ENCODE data around the gene PAPOLG. TPM values are rescaled to one million over a fixed set of nuclear protein-coding genes. Genes with fewer than 3 reads are reported as not detected.

The PAPOLG gene
- total and polyA plus RNA-seq, 9 of the 15 experiments (the other 6 are each of a cell fraction or from before 2014, with no cell fraction given), result 3.9 to 16.3 (median 10.0) TPM

- H3K79me2 ChIP-seq (ENCODE audit: control insufficient read depth, insufficient read depth, low read length), result peaks cover 37% of the 10 kb centered on the region
- POLR2A ChIA-PET, result no interaction called here
- CTCF ChIA-PET (ENCODE audit: low intra/inter-chr PET ratio), result no interaction called here
- no peak overlapping the region for H3K4me2 ChIP-seq (ENCODE audit: insufficient read depth, low read length)
- no peak overlapping the region for H3K4me3 ChIP-seq
- peaks cover 3 to 4% of the 10 kb centered on the region in 2 experiments; a peak in 3 of 5 replicates for H3K4me1 ChIP-seq (replicated peaks in 1 of 2; ENCODE audit: control insufficient read depth in 2 of 2, insufficient read depth in 2 of 2, low read length in 2 of 2)
- peaks cover 5% of the 10 kb centered on the region; the same call in 1 of the 2 replicates for H4K20me1 ChIP-seq (replicated peaks; ENCODE audit: control insufficient read depth, insufficient read depth, low read length)
- FAIRE-seq (no peak), ATAC-seq (no peak), DNase-seq (ENCODE audit: extremely low read depth in 1 of 4, low spot score in 3 of 4) (no peak)
- no peaks in the 10 kb centered on the region for H3K27me3 ChIP-seq (ENCODE audit: control insufficient read depth in 2 of 2, insufficient read depth in 2 of 2, low read length in 2 of 2)
- H3K9ac ChIP-seq (ENCODE audit: insufficient read depth in 1 of 2, low read depth in 2 of 2, low read length in 2 of 2), result no peak overlapping the region
- no peak overlapping the region for H3K27ac ChIP-seq (ENCODE audit: extremely low read depth, low read depth, low read length)
- H3K36me3 ChIP-seq (ENCODE audit: control insufficient read depth, insufficient read depth, low read length), result peaks cover 47% of the 10 kb centered on the region
- in situ Hi-C loops (cut with MboI) (no loop called here), intact Hi-C loops (cut with micrococcal nuclease) (no loop called here)
- H2AFZ ChIP-seq (ENCODE audit: low read depth, low read length), result no peak overlapping the region
- H3K9me1 ChIP-seq (ENCODE audit: control insufficient read depth, insufficient read depth, low read length), result no peaks in the 10 kb centered on the region
- TF ChIP-seq SMC3 (conservative IDR thresholded peaks at IDR 0.05; ENCODE audit: insufficient read depth, low read depth, low read length) (no peak), CTCFL (IDR thresholded peaks at IDR 0.05; ENCODE audit: borderline replicate concordance, insufficient read depth, low read depth, low read length, poor library complexity, severe bottlenecking) (no peak), FOXA3 (CRISPR knock-in tag; conservative IDR thresholded peaks at IDR 0.05 in 1 of 2, IDR thresholded peaks at IDR 0.05 in 1 of 2) (no peak), ZFPM2 (CRISPR knock-in tag; IDR thresholded peaks at IDR 0.05) (no peak), EP400 (IDR thresholded peaks at IDR 0.05) (no peak), KHSRP (IDR thresholded peaks at IDR 0.05) (no peak), CHD1 (IDR thresholded peaks at IDR 0.05; ENCODE audit: low read length) (no peak), BRD4 (IDR thresholded peaks at IDR 0.05) (no peak)
- H3K9me3 ChIP-seq (replicated peaks; ENCODE audit: control insufficient read depth, insufficient read depth, low read depth, low read length), result no peaks in the 10 kb centered on the region
- BruUV-seq (replicated peaks), result no TSS peak
- 100% methylated on average over 1 of the region's 1 CpG for WGBS (ENCODE audit: insufficient coverage, low coverage, missing lambda C conversion rate)
Observed at GRCh38 chr2:60759654-60760053, 3.6 kb downstream of the PAPOLG start.
